HEK293 (cell line): ENCODE data around the gene PPM1E.

ENCODE experiments used
- CTCF ChIA-PET: fragments of 350-600 bp; formaldehyde crosslinking; extraction: SDS; loops from one replicate; lab custom pipeline; 2021; ENCODE audit warnings: antibody characterized with exemption; lab: Yijun Ruan, JAX
- POLR2A ChIA-PET: fragments of 300-600 bp; formaldehyde crosslinking; extraction: SDS; loops from one replicate; lab custom pipeline; 2020; ENCODE audit warnings: antibody characterized with exemption, inconsistent platforms; lab: Yijun Ruan, JAX
- H3K27ac ChIP-seq: fragments of 200-500 bp; sonication (Bioruptor generic); 2 replicates; pipeline ENCODE4 v1.5.1; 2014; ENCODE audit warnings: low read depth, low read length, control low read depth, inconsistent platforms; ENCODE audit errors: extremely low read depth
- H3K36me3 ChIP-seq, 2 experiments: fragments of 200-500 bp in 1 of 2; sonication (Bioruptor generic) in 1 of 2; 1 replicate in 1 of 2; 2 replicates in 1 of 2; pipeline ENCODE4 v1.5.1; 2014 to 2017; ENCODE audit warnings: inconsistent platforms in 2 of 2, low read length in 2 of 2; ENCODE audit not compliant: control insufficient read depth in 2 of 2, insufficient read depth in 1 of 2
- H3K4me1 ChIP-seq: fragments of 200-500 bp; sonication (Bioruptor generic); 2 replicates; pipeline ENCODE4 v1.5.1; 2014; ENCODE audit warnings: mild to moderate bottlenecking, low read length, inconsistent platforms; ENCODE audit not compliant: control insufficient read depth, insufficient read depth
- H3K4me3 ChIP-seq: 2 replicates; pipeline ENCODE4 v1.5.1; 2011; ENCODE audit warnings: low read depth, mild to moderate bottlenecking, control low read depth, low read length, moderate library complexity
- H3K9me3 ChIP-seq: fragments of 200-500 bp; sonication (Bioruptor generic); 2 replicates; pipeline ENCODE4 v1.5.1; 2014; ENCODE audit warnings: low read depth, low read length, inconsistent platforms; ENCODE audit not compliant: control insufficient read depth, insufficient read depth
- BCL11A ChIP-seq: fragments of 450-650 bp; formaldehyde crosslinking; IDR thresholded peaks from 2 replicates; pipeline ENCODE4 v1.5.1; 2016; ENCODE audit warnings: low read depth, missing biosample characterization, missing genetic modification characterization
- BCL11B ChIP-seq: fragments of 450-650 bp; formaldehyde crosslinking; IDR thresholded peaks from 2 replicates; pipeline ENCODE4 v1.5.1; 2016; ENCODE audit warnings: low read depth, missing biosample characterization, missing genetic modification characterization
- EGR2 ChIP-seq: fragments of 450-650 bp; formaldehyde crosslinking; IDR thresholded peaks from 2 replicates; pipeline ENCODE4 v1.5.1; 2016; ENCODE audit warnings: low read depth, missing biosample characterization, missing genetic modification characterization
- MYNN ChIP-seq: fragments of 450-650 bp; formaldehyde crosslinking; IDR thresholded peaks from 2 replicates; pipeline ENCODE4 v1.5.1; 2016; ENCODE audit warnings: missing biosample characterization, missing genetic modification characterization, borderline replicate concordance
- SP2 ChIP-seq: fragments of 450-650 bp; formaldehyde crosslinking; IDR thresholded peaks from 2 replicates; pipeline ENCODE4 v1.5.1; 2016; ENCODE audit warnings: missing biosample characterization, missing genetic modification characterization
- SP7 ChIP-seq: fragments of 450-650 bp; formaldehyde crosslinking; IDR thresholded peaks from 2 replicates; pipeline ENCODE4 v1.5.1; 2016; ENCODE audit warnings: missing biosample characterization, missing genetic modification characterization
- TSHZ1 ChIP-seq: fragments of 450-650 bp; formaldehyde crosslinking; IDR thresholded peaks from 2 replicates; pipeline ENCODE4 v1.5.1; 2016; ENCODE audit warnings: missing biosample characterization, missing genetic modification characterization, borderline replicate concordance
- WT1 ChIP-seq: fragments of 450-650 bp; formaldehyde crosslinking; IDR thresholded peaks from 2 replicates; pipeline ENCODE4 v1.5.1; 2016; ENCODE audit warnings: missing biosample characterization, missing genetic modification characterization
- YY2 ChIP-seq: fragments of 450-650 bp; formaldehyde crosslinking; IDR thresholded peaks from 2 replicates; pipeline ENCODE4 v1.5.1; 2016; ENCODE audit warnings: missing biosample characterization, missing genetic modification characterization
- ZBTB11 ChIP-seq: fragments of 450-650 bp; formaldehyde crosslinking; conservative IDR thresholded peaks from 2 replicates; pipeline ENCODE4 v1.5.1; 2016; ENCODE audit warnings: low read depth, missing biosample characterization, missing genetic modification characterization
- ZBTB44 ChIP-seq: fragments of 450-650 bp; IDR thresholded peaks from 2 replicates; pipeline ENCODE4 v1.5.1; 2018; ENCODE audit warnings: missing biosample characterization, mild to moderate bottlenecking, missing genetic modification characterization
- ZBTB6 ChIP-seq: fragments of 450-650 bp; formaldehyde crosslinking; IDR thresholded peaks from 2 replicates; pipeline ENCODE4 v1.5.1; 2017; ENCODE audit warnings: missing biosample characterization, missing genetic modification characterization
- ZEB2 ChIP-seq: fragments of 450-650 bp; formaldehyde crosslinking; IDR thresholded peaks from 2 replicates; pipeline ENCODE4 v1.5.1; 2016; ENCODE audit warnings: missing biosample characterization, missing genetic modification characterization
- ZNF138 ChIP-seq: fragments of 450-650 bp; formaldehyde crosslinking; IDR thresholded peaks from 2 replicates; pipeline ENCODE4 v1.5.1; 2016; ENCODE audit warnings: missing biosample characterization, missing genetic modification characterization, borderline replicate concordance
- ZNF146 ChIP-seq: fragments of 450-650 bp; formaldehyde crosslinking; IDR thresholded peaks from 2 replicates; pipeline ENCODE4 v1.5.1; 2016; ENCODE audit warnings: missing biosample characterization, missing genetic modification characterization
- ZNF155 ChIP-seq: fragments of 450-650 bp; formaldehyde crosslinking; IDR thresholded peaks from 2 replicates; pipeline ENCODE4 v1.5.1; 2016; ENCODE audit warnings: missing biosample characterization, missing genetic modification characterization
- ZNF157 ChIP-seq: fragments of 450-650 bp; formaldehyde crosslinking; IDR thresholded peaks from 2 replicates; pipeline ENCODE4 v1.5.1; 2016; ENCODE audit warnings: missing biosample characterization, missing genetic modification characterization
- ZNF16 ChIP-seq: fragments of 450-650 bp; formaldehyde crosslinking; IDR thresholded peaks from 2 replicates; pipeline ENCODE4 v1.5.1; 2016; ENCODE audit warnings: low read depth, missing biosample characterization, missing genetic modification characterization
- ZNF311 ChIP-seq: fragments of 450-650 bp; formaldehyde crosslinking; IDR thresholded peaks from 2 replicates; pipeline ENCODE4 v1.5.1; 2017; ENCODE audit warnings: missing biosample characterization, missing genetic modification characterization, borderline replicate concordance
- ZNF341 ChIP-seq: fragments of 450-650 bp; formaldehyde crosslinking; IDR thresholded peaks from 2 replicates; pipeline ENCODE4; 2016; ENCODE audit warnings: low read depth, missing biosample characterization, missing genetic modification characterization
- ZNF350 ChIP-seq: fragments of 450-650 bp; formaldehyde crosslinking; IDR thresholded peaks from 2 replicates; pipeline ENCODE4 v1.5.0; 2017; ENCODE audit warnings: missing biosample characterization, mild to moderate bottlenecking, missing genetic modification characterization
- ZNF416 ChIP-seq: fragments of 450-650 bp; formaldehyde crosslinking; IDR thresholded peaks from 2 replicates; pipeline ENCODE4 v1.5.1; 2016; ENCODE audit warnings: missing biosample characterization, missing genetic modification characterization
- ZNF501 ChIP-seq: fragments of 450-650 bp; formaldehyde crosslinking; IDR thresholded peaks from 2 replicates; pipeline ENCODE4 v1.5.1; 2016; ENCODE audit warnings: missing biosample characterization, missing genetic modification characterization
- ZNF558 ChIP-seq: fragments of 450-650 bp; formaldehyde crosslinking; IDR thresholded peaks from 2 replicates; pipeline ENCODE4 v1.5.1; 2016; ENCODE audit warnings: missing biosample characterization, missing genetic modification characterization
- ZNF571 ChIP-seq: fragments of 450-650 bp; formaldehyde crosslinking; IDR thresholded peaks from 2 replicates; pipeline ENCODE4 v1.5.0; 2017; ENCODE audit warnings: missing biosample characterization, missing genetic modification characterization
- ZNF610 ChIP-seq: fragments of 450-650 bp; formaldehyde crosslinking; IDR thresholded peaks from 2 replicates; pipeline ENCODE4 v1.5.1; 2016; ENCODE audit warnings: missing biosample characterization, missing genetic modification characterization, borderline replicate concordance
- ZNF660 ChIP-seq: fragments of 450-650 bp; IDR thresholded peaks from 2 replicates; pipeline ENCODE4 v1.5.1; 2018; ENCODE audit warnings: missing biosample characterization, mild to moderate bottlenecking, missing genetic modification characterization
- ZNF792 ChIP-seq: fragments of 450-650 bp; formaldehyde crosslinking; IDR thresholded peaks from 2 replicates; pipeline ENCODE4 v1.5.1; 2016; ENCODE audit warnings: missing biosample characterization, missing genetic modification characterization

PPM1E gene

GRCh38 chr17:58913971-58914769 lies 158.5 kb downstream of the PPM1E start (continued):
- no peak for TF ChIP-seq ZNF311 (tag by site-specific recombination)
- peak; percentile 41; the same call in 1 of the 2 replicates for TF ChIP-seq ZNF660 (tag by site-specific recombination)
- peak; percentile 48; the same call in 1 of the 2 replicates for TF ChIP-seq ZNF558 (tag by site-specific recombination)
- TF ChIP-seq ZNF146 (tag by site-specific recombination) = no peak
- TF ChIP-seq ZNF16 = no peak
- TF ChIP-seq YY2 = no peak
- TF ChIP-seq ZNF610 (tag by site-specific recombination) = peak; percentile 42; the same call in 1 of the 2 replicates
- TF ChIP-seq ZNF792 (tag by site-specific recombination) = peak; percentile 80; the same call in 1 of the 2 replicates

- POLR2A ChIA-PET = interaction anchor here (1.0 kb wide), 1 partner anchor 12 kb away, joined by 4 read pairs; no protein-coding TSS in a partner anchor
- Histone ChIP-seq H3K36me3 (no peaks in the 10 kb centered on the region; a peak in 1 of 3 replicates), H3K4me1 (peaks cover 13% of the 10 kb centered on the region), H3K4me3 (no peak overlapping the region), H3K27ac (no peak overlapping the region), H3K9me3 (no peaks in the 10 kb centered on the region)
- CTCF ChIA-PET = interaction anchor here (1.0 kb wide), 1 partner anchor 20 kb away, joined by 3 read pairs; no protein-coding TSS in a partner anchor
- TF ChIP-seq BCL11A (tag by site-specific recombination) = 0 out of 2 replicates have a peak, but pooled peaks have one; percentile 54
- TF ChIP-seq ZNF341 (tag by site-specific recombination) = no peak
- peak; percentile 86 for TF ChIP-seq WT1
- no peak for TF ChIP-seq ZEB2 (tag by site-specific recombination)
- no peak for TF ChIP-seq ZBTB11 (tag by site-specific recombination)
- no peak for TF ChIP-seq ZNF138 (tag by site-specific recombination)
- no peak for TF ChIP-seq SP2 (tag by site-specific recombination)
- peak; percentile 82 for TF ChIP-seq BCL11B (tag by site-specific recombination)
- TF ChIP-seq EGR2 (tag by site-specific recombination) = no peak
- no peak for TF ChIP-seq ZNF660 (tag by site-specific recombination)
- no peak for TF ChIP-seq ZNF571 (tag by site-specific recombination)
- TF ChIP-seq ZNF501 = no peak
- TF ChIP-seq ZBTB6 = no peak
- no peak for TF ChIP-seq ZNF155 (tag by site-specific recombination)
- TF ChIP-seq ZNF350 (tag by site-specific recombination) = no peak
- TF ChIP-seq MYNN (tag by site-specific recombination) = no peak
- TF ChIP-seq ZNF416 (tag by site-specific recombination) = no peak
- peak; percentile 54 for TF ChIP-seq ZBTB44 (tag by site-specific recombination)
- no peak for TF ChIP-seq TSHZ1 (tag by site-specific recombination)
- TF ChIP-seq ZNF157 (tag by site-specific recombination) = no peak
- no peak for TF ChIP-seq SP7
Measured at GRCh38 chr17:58917228-58917627, 161.6 kb downstream of the PPM1E start.
